Left hindlimb (tissue), 1 donor: ENCODE measurements around the gene ZNF276.
"Not testable (repeated sequence)": the region's sequence is repeated elsewhere in the genome, so short reads cannot be mapped to it uniquely, and the experiment has no call there.

Experiments used
- DNase-seq: peaks from one replicate; pipeline ENCODE4 v3.0.0-alpha.2; 2018

The ZNF276 gene

GRCh38 chr16:89738538-89739317, 17.4 kb downstream of the ZNF276 start:
- no peak for DNase-seq

GRCh38 chr16:89739383-89739782, 18.0 kb downstream of the ZNF276 start:
- no peak for DNase-seq

GRCh38 chr16:89741342-89742014, 20.1 kb downstream of the ZNF276 start:
- DNase-seq = no peak

GRCh38 chr16:89742948-89743347, 21.6 kb downstream of the ZNF276 start:
- DNase-seq = no peak

GRCh38 chr16:89744813-89745212, 23.5 kb downstream of the ZNF276 start:
- DNase-seq = no peak

GRCh38 chr16:89746043-89746442, 24.7 kb downstream of the ZNF276 start:
- no peak for DNase-seq

GRCh38 chr16:89748076-89748475, 26.7 kb downstream of the ZNF276 start:
- DNase-seq = no peak

GRCh38 chr16:89748921-89749320, 27.6 kb downstream of the ZNF276 start:
- no peak for DNase-seq

GRCh38 chr16:89749637-89750036, 28.3 kb downstream of the ZNF276 start:
- DNase-seq = no peak

GRCh38 chr16:89759746-89760340, 38.5 kb downstream of the ZNF276 start:
- DNase-seq = no peak

GRCh38 chr16:89761304-89761922, 40.1 kb downstream of the ZNF276 start:
- DNase-seq = no peak

GRCh38 chr16:89764711-89765201, 43.4 kb downstream of the ZNF276 start:
- no peak for DNase-seq

GRCh38 chr16:89765292-89765830, 44.0 kb downstream of the ZNF276 start:
- no peak for DNase-seq

- no peak for DNase-seq
Observed at GRCh38 chr16:89770367-89770766, 49.0 kb downstream of the ZNF276 start.

- DNase-seq = no peak
Observed at GRCh38 chr16:89775223-89775622, 53.9 kb downstream of the ZNF276 start.

GRCh38 chr16:89778211-89778610, 56.9 kb downstream of the ZNF276 start:
- DNase-seq = not testable (repeated sequence)

GRCh38 chr16:89779231-89779908, 58.0 kb downstream of the ZNF276 start:
- DNase-seq = no peak

- DNase-seq = no peak
Observed at GRCh38 chr16:89779909-89780305, 58.6 kb downstream of the ZNF276 start.

GRCh38 chr16:89782489-89782888, 61.2 kb downstream of the ZNF276 start:
- DNase-seq = no peak

GRCh38 chr16:89783952-89784351, 62.6 kb downstream of the ZNF276 start:
- not testable (repeated sequence) for DNase-seq

- no peak for DNase-seq
Observed at GRCh38 chr16:89784406-89784805, 63.1 kb downstream of the ZNF276 start.

- DNase-seq = no peak
Observed at GRCh38 chr16:89785523-89786155, 64.3 kb downstream of the ZNF276 start.
